ENCODE measurements around the gene UPF3B.

GRCh38 chrX:119791437-119792231, 61.1 kb downstream of the UPF3B start, which contains the start of gene RPL39:
- peak; percentile 98 for TF ChIP-seq POLR2A (conservative IDR thresholded peaks at IDR 0.05)
- TF ChIP-seq FOXP4 (CRISPR knock-in tag; IDR thresholded peaks at IDR 0.05; ENCODE audit: borderline replicate concordance), result no peak
- no peak for TF ChIP-seq HNRNPK (IDR thresholded peaks at IDR 0.05; ENCODE audit: low read depth, low read length, poor library complexity, severe bottlenecking)
- TF ChIP-seq CTCF (IDR thresholded peaks at IDR 0.05 in 2 of 3, conservative IDR thresholded peaks at IDR 0.05 in 1 of 3; ENCODE audit: insufficient read depth in 2 of 3, low read depth in 1 of 3, low read length in 3 of 3), result no peak
- TF ChIP-seq KDM1A (IDR thresholded peaks at IDR 0.05), result no peak
- TF ChIP-seq CBFB (CRISPR knock-in tag; IDR thresholded peaks at IDR 0.05), result no peak
